ENCODE results near the gene CEMIP. TPM values are rescaled to one million over a fixed set of nuclear protein-coding genes. Genes with fewer than 3 reads are reported as not detected.

Gene CEMIP
- total RNA-seq, 4 donors from 2014 or later: 0.27 to 0.32 TPM; not detected in 2

DNA sequence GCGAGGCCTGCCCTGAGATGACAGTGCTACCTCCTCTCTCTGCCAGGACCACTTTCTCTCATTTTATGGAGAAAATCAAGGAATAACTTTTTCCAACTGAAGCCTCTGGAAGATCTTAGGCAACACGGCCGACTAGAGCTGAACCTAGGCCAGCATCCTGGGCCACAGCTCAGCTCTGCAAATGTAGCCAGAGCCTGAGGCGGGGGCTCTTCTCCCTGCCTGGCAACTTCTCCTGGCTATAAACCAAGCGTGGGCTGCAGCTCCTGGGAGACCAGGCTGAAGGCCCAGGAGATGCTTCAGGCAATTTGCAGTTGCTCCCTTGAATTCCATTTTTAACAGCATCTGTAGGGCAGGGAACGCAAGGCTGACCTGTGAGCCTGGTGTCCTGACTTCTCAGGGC is 74.9 kb downstream of the CEMIP start:
- H3K9me3 ChIP-seq: no peaks in the 10 kb centered on the region
- no peaks in the 10 kb centered on the region for H3K36me3 ChIP-seq
- H3K4me3 ChIP-seq: no peak overlapping the region
- WGBS, 2 donors (ENCODE audit: low coverage in 1 of 2): 68 to 89% methylated on average over 1 to 6 of the region's 6 CpGs
- no peak overlapping the region for H3K27ac ChIP-seq
- H3K4me1 ChIP-seq: peaks cover 5 to 46% (median 22%) of the 10 kb centered on the region in 4 donors
- H3K27me3 ChIP-seq: no peaks in the 10 kb centered on the region
- no peak for DNase-seq
- TF ChIP-seq POLR2A (IDR thresholded peaks at IDR 0.05) (no peak), POLR2AphosphoS5 (IDR thresholded peaks at IDR 0.05) (no peak), EP300 (IDR thresholded peaks at IDR 0.05; ENCODE audit: low read depth) (no peak)
- TF ChIP-seq, protein P1, sequence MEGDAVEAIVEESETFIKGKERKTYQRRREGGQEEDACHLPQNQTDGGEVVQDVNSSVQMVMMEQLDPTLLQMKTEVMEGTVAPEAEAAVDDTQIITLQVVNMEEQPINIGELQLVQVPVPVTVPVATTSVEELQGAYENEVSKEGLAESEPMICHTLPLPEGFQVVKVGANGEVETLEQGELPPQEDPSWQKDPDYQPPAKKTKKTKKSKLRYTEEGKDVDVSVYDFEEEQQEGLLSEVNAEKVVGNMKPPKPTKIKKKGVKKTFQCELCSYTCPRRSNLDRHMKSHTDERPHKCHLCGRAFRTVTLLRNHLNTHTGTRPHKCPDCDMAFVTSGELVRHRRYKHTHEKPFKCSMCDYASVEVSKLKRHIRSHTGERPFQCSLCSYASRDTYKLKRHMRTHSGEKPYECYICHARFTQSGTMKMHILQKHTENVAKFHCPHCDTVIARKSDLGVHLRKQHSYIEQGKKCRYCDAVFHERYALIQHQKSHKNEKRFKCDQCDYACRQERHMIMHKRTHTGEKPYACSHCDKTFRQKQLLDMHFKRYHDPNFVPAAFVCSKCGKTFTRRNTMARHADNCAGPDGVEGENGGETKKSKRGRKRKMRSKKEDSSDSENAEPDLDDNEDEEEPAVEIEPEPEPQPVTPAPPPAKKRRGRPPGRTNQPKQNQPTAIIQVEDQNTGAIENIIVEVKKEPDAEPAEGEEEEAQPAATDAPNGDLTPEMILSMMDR (IDR thresholded peaks at IDR 0.05): no peak
- intact Hi-C loops (cut with DNase I; ENCODE audit: low total_unique reads) (no loop called here), in situ Hi-C loops (cut with MboI; ENCODE audit: low pct_ligation_motif_present in 1 of 4, low pct_unique_long_range_greater_than_20kb in 1 of 4, low sequenced_read_pairs in 3 of 4) (no loop called here)

DNA sequence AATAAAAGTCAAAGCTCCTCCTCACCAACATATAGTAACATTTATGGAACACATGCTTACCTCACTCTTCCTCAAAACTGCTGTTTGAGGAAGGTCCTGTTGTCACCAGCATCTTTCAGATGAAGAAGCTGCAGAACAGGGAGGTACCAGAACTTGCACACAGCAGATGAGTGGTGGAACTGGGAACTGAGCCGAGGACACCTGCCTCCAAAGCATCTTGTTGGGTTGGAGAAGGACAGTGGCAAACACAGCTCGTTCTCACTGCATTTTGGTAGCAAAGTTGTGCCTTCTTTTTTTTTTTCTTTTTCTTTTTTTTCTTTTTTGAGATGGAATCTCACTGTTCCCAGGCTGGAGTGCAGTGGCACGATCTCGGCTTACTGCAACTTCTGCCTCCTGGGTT is 76.0 kb downstream of the CEMIP start:
- DNase-seq: no peak
- H3K9me3 ChIP-seq: no peaks in the 10 kb centered on the region
- TF ChIP-seq, protein P1 (IDR thresholded peaks at IDR 0.05): no peak
- TF ChIP-seq EP300 (IDR thresholded peaks at IDR 0.05; ENCODE audit: low read depth): no peak
- TF ChIP-seq POLR2AphosphoS5 (IDR thresholded peaks at IDR 0.05): no peak
- no peak for TF ChIP-seq POLR2A (IDR thresholded peaks at IDR 0.05)
- no peaks in the 10 kb centered on the region for H3K27me3 ChIP-seq
- in situ Hi-C loops (cut with MboI; ENCODE audit: low pct_ligation_motif_present in 1 of 4, low pct_unique_long_range_greater_than_20kb in 1 of 4, low sequenced_read_pairs in 3 of 4): no loop called here
- peak overlapping the region in 1 of 4 donors; percentile 78 for H3K27ac ChIP-seq
- intact Hi-C loops (cut with DNase I; ENCODE audit: low total_unique reads): no loop called here
- peaks cover 5 to 46% (median 22%) of the 10 kb centered on the region in 4 donors for H3K4me1 ChIP-seq
- 83 to 93% methylated on average over 4 of the region's 4 CpGs for WGBS, 2 donors (ENCODE audit: low coverage in 1 of 2)
- no peaks in the 10 kb centered on the region for H3K36me3 ChIP-seq
- H3K4me3 ChIP-seq: no peak overlapping the region

DNA sequence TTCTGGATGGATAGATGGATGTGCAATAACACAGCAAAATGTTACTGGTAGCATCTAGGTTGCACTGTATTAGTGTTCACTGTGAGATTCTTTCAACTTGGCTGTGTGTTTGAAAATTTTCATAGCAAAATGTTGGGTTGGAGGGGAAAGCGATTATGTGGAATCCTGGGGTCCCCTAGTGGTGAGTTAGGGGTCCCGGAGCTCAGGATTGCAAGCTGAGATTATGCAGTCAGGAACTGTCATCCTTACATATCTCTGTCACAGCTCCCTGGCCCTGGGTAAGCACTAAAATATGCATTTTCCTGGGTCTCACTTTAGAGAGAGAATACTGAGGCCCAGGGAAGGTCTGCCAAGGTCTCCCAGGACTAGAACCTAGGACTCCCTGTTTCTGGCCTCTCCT is 77.2 kb downstream of the CEMIP start:
- intact Hi-C loops (cut with DNase I; ENCODE audit: low total_unique reads): no loop called here

DNA sequence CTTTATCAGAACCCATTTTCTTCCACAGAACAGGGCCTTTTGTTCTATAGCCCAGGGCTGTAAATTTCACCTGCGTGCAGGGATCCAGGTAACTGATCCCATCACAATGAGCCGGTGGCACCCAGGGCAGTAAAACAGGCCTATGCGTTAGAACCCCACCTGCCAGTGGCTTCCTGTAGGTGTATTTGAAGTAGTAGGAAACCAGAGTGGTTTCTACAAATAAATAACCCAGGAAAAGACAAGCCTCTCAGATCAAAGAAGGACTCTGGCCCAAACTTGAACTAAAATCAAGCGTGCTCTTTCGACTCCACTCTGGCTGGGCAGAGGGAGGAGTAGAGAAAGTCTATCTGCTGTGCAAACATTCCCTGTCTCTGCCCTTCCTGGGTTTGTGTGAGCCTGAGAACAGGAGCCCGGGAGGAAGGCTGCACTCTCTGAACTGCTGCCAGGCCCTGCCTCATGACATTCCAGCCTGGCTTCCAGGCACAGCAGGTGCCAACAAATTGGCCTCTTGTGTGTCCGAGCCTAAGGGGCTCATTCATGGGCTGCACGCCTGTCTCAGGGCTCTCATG is 77.7 kb downstream of the CEMIP start:
- H3K9me3 ChIP-seq: no peaks in the 10 kb centered on the region
- WGBS, 2 donors (ENCODE audit: low coverage in 1 of 2): 30 to 33% methylated on average over 2 to 8 of the region's 8 CpGs
- intact Hi-C loops (cut with DNase I; ENCODE audit: low total_unique reads): no loop called here
- H3K27me3 ChIP-seq: no peaks in the 10 kb centered on the region
- no peaks in the 10 kb centered on the region for H3K36me3 ChIP-seq
- H3K4me1 ChIP-seq: peaks cover 5 to 46% (median 22%) of the 10 kb centered on the region in 4 donors
- H3K27ac ChIP-seq: peak overlapping the region; percentile 58 to 78 (median 66)
- TF ChIP-seq POLR2AphosphoS5 (IDR thresholded peaks at IDR 0.05) (peak in 1 of 3 donors; percentile 6), EP300 (IDR thresholded peaks at IDR 0.05; ENCODE audit: low read depth) (no peak)
- TF ChIP-seq, protein P1 (IDR thresholded peaks at IDR 0.05): peak in 1 of 5 experiments; percentile 13
- DNase-seq: peak; percentile 73
- H3K4me3 ChIP-seq: no peak overlapping the region
- in situ Hi-C loops (cut with MboI; ENCODE audit: low pct_ligation_motif_present in 1 of 4, low pct_unique_long_range_greater_than_20kb in 1 of 4, low sequenced_read_pairs in 3 of 4): no loop called here

More for the DNA sequence above, 77.2 kb downstream of the CEMIP start:
- peak overlapping the region; percentile 58 to 78 (median 66) for H3K27ac ChIP-seq
- no peaks in the 10 kb centered on the region for H3K9me3 ChIP-seq
- no peak overlapping the region for H3K4me3 ChIP-seq
- no peak for DNase-seq
- WGBS, 2 donors (ENCODE audit: low coverage in 1 of 2): 12% methylated on average over 2 of the region's 2 CpGs; no CpG with 5 or more reads in 1 of the 2 donors
- in situ Hi-C loops (cut with MboI; ENCODE audit: low pct_ligation_motif_present in 1 of 4, low pct_unique_long_range_greater_than_20kb in 1 of 4, low sequenced_read_pairs in 3 of 4): no loop called here
- no peaks in the 10 kb centered on the region for H3K27me3 ChIP-seq
- H3K4me1 ChIP-seq: peaks cover 5 to 46% (median 22%) of the 10 kb centered on the region in 4 donors
- TF ChIP-seq, protein P1 (IDR thresholded peaks at IDR 0.05): peak in 1 of 5 experiments; percentile 14
- TF ChIP-seq POLR2A (IDR thresholded peaks at IDR 0.05): no peak
- no peak for TF ChIP-seq EP300 (IDR thresholded peaks at IDR 0.05; ENCODE audit: low read depth)
- no peaks in the 10 kb centered on the region for H3K36me3 ChIP-seq

All from transverse colon (tissue), 4 donors.